ENCODE data around the gene EFCAB11. TPM values are rescaled to one million over a fixed set of nuclear protein-coding genes. Genes with fewer than 3 reads are reported as not detected.

Gene EFCAB11
- total and polyA plus RNA-seq, 2 donors (not counting 3 experiments of a cell fraction or from before 2014, with no cell fraction given): 2.8 to 6.3 TPM

DNA sequence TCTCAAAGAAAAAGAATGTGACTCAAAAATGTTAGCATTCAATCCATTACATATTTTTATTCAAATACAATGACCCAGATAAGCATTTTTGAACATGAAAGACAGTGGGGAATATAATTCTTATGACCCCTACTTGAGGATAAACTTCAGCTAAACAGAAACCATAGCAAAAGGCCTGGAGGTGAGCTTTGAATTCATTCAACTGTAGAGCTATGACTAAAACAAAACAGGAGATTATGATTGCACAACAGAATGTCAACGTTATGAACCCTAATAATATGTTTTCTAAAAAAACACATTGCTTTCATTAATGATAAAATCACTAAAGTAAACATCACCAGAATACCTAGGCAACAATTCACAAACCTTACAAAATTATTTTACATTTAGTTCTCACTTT lies 27.8 kb downstream of the EFCAB11 start:
- Histone ChIP-seq H3K9me1 (replicated peaks; ENCODE audit: control insufficient read depth, extremely low read depth, insufficient read depth, low read length) (no peaks in the 10 kb centered on the region), H3K27me3 (ENCODE audit: control insufficient read depth in 2 of 2, insufficient read depth in 2 of 2, low read length in 2 of 2) (no peaks in the 10 kb centered on the region), H2AFZ (ENCODE audit: low read depth, low read length) (no peak overlapping the region), H3K36me3 (ENCODE audit: control insufficient read depth in 2 of 2, extremely low read depth in 1 of 2, insufficient read depth in 2 of 2, low read length in 2 of 2) (no peaks in the 10 kb centered on the region), H3K4me3 (replicated peaks in 1 of 3; ENCODE audit: insufficient read depth in 1 of 3, low read depth in 1 of 3, low read length in 3 of 3) (peak overlapping the region in 1 of 3 experiments; percentile 17), H3K9me3 (replicated peaks; ENCODE audit: control insufficient read depth, insufficient read depth, low read length) (no peaks in the 10 kb centered on the region), H3K9ac (replicated peaks; ENCODE audit: extremely low read depth, insufficient read depth, low read length) (peak overlapping the region; percentile 82), H3K4me1 (ENCODE audit: control insufficient read depth, extremely low read depth, insufficient read depth, low read length) (peaks cover 34% of the 10 kb centered on the region), H4K20me1 (replicated peaks; ENCODE audit: control insufficient read depth, extremely low read depth, insufficient read depth, low read length) (no peaks in the 10 kb centered on the region), H3K27ac (ENCODE audit: insufficient read depth, low read depth, low read length) (peak overlapping the region; percentile 96), H3K79me2 (ENCODE audit: control insufficient read depth, insufficient read depth, low read length) (no peaks in the 10 kb centered on the region), H3K4me2 (ENCODE audit: insufficient read depth, low read length) (peak overlapping the region; percentile 76)
- BruUV-seq (replicated peaks): no TSS peak
- POLR2A ChIA-PET: no interaction called here
- TF ChIP-seq POLR2AphosphoS5 (IDR thresholded peaks at IDR 0.05; ENCODE audit: insufficient read depth, low read depth, low read length): no peak
- peak; percentile 21 for TF ChIP-seq GATA2 (IDR thresholded peaks at IDR 0.05; ENCODE audit: insufficient read depth, insufficient read length, low read depth, low read length)
- CTCF ChIA-PET: interaction anchor here (0.7 to 7.4 kb wide), 11 partner anchors 10 to 900 kb away, joined by 3 to 64 read pairs (median 6); partner anchors contain the start of gene EFCAB11
- intact Hi-C loops (cut with micrococcal nuclease) (loop anchor here (1.0 to 5.0 kb wide), 3 partner anchors 14 to 309 kb away; partner anchors contain the start of gene TDP1), dilution Hi-C loops (cut with MboI; ENCODE audit: extremely low pct_ligation_motif_present, low sequenced_read_pairs) (no loop called here)
- FAIRE-seq (peak; percentile 44), DNase-seq (ENCODE audit: low read depth, low spot score) (peak; percentile 55)

DNA sequence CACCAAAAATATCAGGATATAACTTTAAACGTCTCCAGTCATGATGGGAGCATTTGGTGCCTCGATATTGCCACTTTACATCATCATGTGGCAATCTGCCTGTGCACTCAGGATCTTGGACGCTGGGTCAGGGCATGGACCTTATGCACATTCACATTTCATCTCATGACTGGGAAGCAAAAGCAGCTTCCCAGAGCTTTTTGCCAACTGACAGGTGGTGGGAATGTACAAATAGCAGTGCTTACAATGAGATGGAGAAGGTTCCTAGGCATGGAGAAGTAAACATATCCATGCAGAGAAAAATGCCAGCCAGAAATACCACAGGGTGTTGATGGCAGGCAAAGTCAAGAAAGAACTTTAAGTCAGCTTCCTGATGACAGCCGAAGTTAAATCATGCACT lies 30.3 kb downstream of the EFCAB11 start:
- intact Hi-C loops (cut with micrococcal nuclease): no loop called here
- no peaks in the 10 kb centered on the region for H3K79me2 ChIP-seq (ENCODE audit: control insufficient read depth, insufficient read depth, low read length)
- no peak overlapping the region for H3K4me2 ChIP-seq (ENCODE audit: insufficient read depth, low read length)
- no TSS peak for BruUV-seq (replicated peaks)
- dilution Hi-C loops (cut with MboI; ENCODE audit: extremely low pct_ligation_motif_present, low sequenced_read_pairs): no loop called here
- no peaks in the 10 kb centered on the region for H3K27me3 ChIP-seq (ENCODE audit: control insufficient read depth in 2 of 2, insufficient read depth in 2 of 2, low read length in 2 of 2)
- POLR2A ChIA-PET: no interaction called here
- no peaks in the 10 kb centered on the region for H4K20me1 ChIP-seq (replicated peaks; ENCODE audit: control insufficient read depth, extremely low read depth, insufficient read depth, low read length)
- H3K9me3 ChIP-seq (replicated peaks; ENCODE audit: control insufficient read depth, insufficient read depth, low read length): no peaks in the 10 kb centered on the region
- no peak for TF ChIP-seq POLR2A (IDR thresholded peaks at IDR 0.05; ENCODE audit: low read depth, low read length)
- TF ChIP-seq, protein P1, sequence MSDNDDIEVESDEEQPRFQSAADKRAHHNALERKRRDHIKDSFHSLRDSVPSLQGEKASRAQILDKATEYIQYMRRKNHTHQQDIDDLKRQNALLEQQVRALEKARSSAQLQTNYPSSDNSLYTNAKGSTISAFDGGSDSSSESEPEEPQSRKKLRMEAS (IDR thresholded peaks at IDR 0.05; ENCODE audit: insufficient read depth, insufficient read length): no peak
- no peaks in the 10 kb centered on the region for H3K9me1 ChIP-seq (replicated peaks; ENCODE audit: control insufficient read depth, extremely low read depth, insufficient read depth, low read length)
- no peak overlapping the region for H3K9ac ChIP-seq (replicated peaks; ENCODE audit: extremely low read depth, insufficient read depth, low read length)
- DNase-seq (ENCODE audit: low read depth, low spot score) (no peak), FAIRE-seq (no peak)
- no peaks in the 10 kb centered on the region for H3K36me3 ChIP-seq (ENCODE audit: control insufficient read depth in 2 of 2, extremely low read depth in 1 of 2, insufficient read depth in 2 of 2, low read length in 2 of 2)
- no peak overlapping the region for H3K4me3 ChIP-seq (replicated peaks in 1 of 3; ENCODE audit: insufficient read depth in 1 of 3, low read depth in 1 of 3, low read length in 3 of 3)
- CTCF ChIA-PET: interaction anchor here (0.6 to 7.4 kb wide), 2 partner anchors 15 to 313 kb away, joined by 3 to 64 read pairs; no protein-coding TSS in a partner anchor
- H3K27ac ChIP-seq (ENCODE audit: insufficient read depth, low read depth, low read length): no peak overlapping the region
- H3K4me1 ChIP-seq (ENCODE audit: control insufficient read depth, extremely low read depth, insufficient read depth, low read length): peaks cover 34% of the 10 kb centered on the region
- H2AFZ ChIP-seq (ENCODE audit: low read depth, low read length): no peak overlapping the region

All from endothelial cell of umbilical vein (primary cell).